A549 (cell line): ENCODE results near the gene SERHL2. TPM values are rescaled to one million over a fixed set of nuclear protein-coding genes. Genes with fewer than 3 reads are reported as not detected.
"Not testable (repeated sequence)": the region's sequence is repeated elsewhere in the genome, so short reads cannot be mapped to it uniquely, and the experiment has no call there.

Experiments
- ATAC-seq, 2 experiments: fragments of 200-7000 bp in 1 of 2; fragments of >200 bp in 1 of 2; cut with Nextera tagmentation in 1 of 2; cut with Tn5 transposase in 1 of 2; 3 replicates each; pipeline versions ENCODE4 v1.8.0 to v1.9.1; 2018 to 2020; ENCODE audit warnings: mild to moderate bottlenecking in 1 of 2, moderate library complexity in 1 of 2
- CTCF ChIA-PET: fragments of 300-600 bp; sonication (Branson Sonifier 250); formaldehyde crosslinking; extraction: SDS; loops from one replicate; lab custom pipeline; 2021; ENCODE audit warnings: antibody characterized with exemption, inconsistent platforms; lab: Yijun Ruan, JAX
- POLR2A ChIA-PET: fragments of 350-600 bp; formaldehyde crosslinking; extraction: SDS; loops from one replicate; lab custom pipeline; 2021; ENCODE audit warnings: antibody characterized with exemption, inconsistent platforms; lab: Yijun Ruan, JAX
- DNase-seq, 2 experiments: peaks; one replicate each; pipeline versions ENCODE4 v3.0.0 to v3.0.0-alpha.2; 2011 to 2016; ENCODE audit warnings: low read depth in 1 of 2, low spot score in 1 of 2
- FAIRE-seq: peaks from 2 replicates; lab custom pipeline; 2011; peaks lifted over from hg19 to GRCh38; lab: Jason Lieb, UNC
- H3K27ac ChIP-seq, 2 experiments: fragments of >200 bp; sonication (Bioruptor Twin); formaldehyde crosslinking; 3 replicates each; pipeline ENCODE4 v1.5.1; 2016 to 2017
- H3K4me1 ChIP-seq: fragments of >200 bp; sonication (Bioruptor Twin); formaldehyde crosslinking; 3 replicates; pipeline ENCODE4 v1.6.1; 2016
- H3K4me2 ChIP-seq: fragments of >200 bp; sonication (Bioruptor Twin); formaldehyde crosslinking; 3 replicates; pipeline ENCODE4 v1.6.1; 2016
- H3K4me3 ChIP-seq: fragments of >200 bp; sonication (Bioruptor Twin); formaldehyde crosslinking; 3 replicates; pipeline ENCODE4 v1.5.1; 2016
- H3K9me3 ChIP-seq: fragments of >200 bp; sonication (Bioruptor Twin); formaldehyde crosslinking; 3 replicates; pipeline ENCODE4 v1.6.1; 2016
- ATOH8 ChIP-seq: fragments of 250-450 bp; sonication (Bioruptor Pico); IDR thresholded peaks from 2 replicates; pipeline ENCODE4 v1.5.0; 2020; ENCODE audit warnings: low read depth, mild to moderate bottlenecking, moderate library complexity
- BCL3 ChIP-seq: fragments of >200 bp; sonication (Bioruptor Twin); formaldehyde crosslinking; IDR thresholded peaks from 3 replicates; pipeline ENCODE4 v1.6.1; 2016
- CBX8 ChIP-seq: fragments of 200-600 bp; sonication (generic); IDR thresholded peaks from 2 replicates; pipeline ENCODE4 v1.6.1; 2016
- CEBPB ChIP-seq, 2 experiments: fragments of >200 bp in 1 of 2; sonication (Bioruptor Twin) in 1 of 2; formaldehyde crosslinking in 1 of 2; IDR thresholded peaks; 2 replicates each; pipeline ENCODE4 v1.6.1; 2012 to 2016
- CHD2 ChIP-seq: fragments of 150-350 bp; IDR thresholded peaks from 2 replicates; pipeline ENCODE4 v1.6.1; 2014; ENCODE audit warnings: low read length; ENCODE audit not compliant: partially characterized antibody
- CHD4 ChIP-seq: fragments of 200-600 bp; sonication (generic); IDR thresholded peaks from 2 replicates; pipeline ENCODE4 v1.6.1; 2016; ENCODE audit warnings: antibody characterized with exemption, mild to moderate bottlenecking, borderline replicate concordance
- CTCF ChIP-seq: fragments of >200 bp; sonication (Bioruptor Twin); formaldehyde crosslinking; IDR thresholded peaks from 3 replicates; pipeline ENCODE4 v1.5.1; 2016
- E2F6 ChIP-seq: IDR thresholded peaks from 2 replicates; pipeline ENCODE4 v1.6.1; 2012; ENCODE audit warnings: low read depth, borderline replicate concordance
- EHMT2 ChIP-seq: fragments of 200-600 bp; sonication (generic); IDR thresholded peaks from 2 replicates; pipeline ENCODE4 v1.6.1; 2016; ENCODE audit warnings: antibody characterized with exemption, low read depth, mild to moderate bottlenecking, moderate library complexity
- ESRRA ChIP-seq: fragments of 150-350 bp; IDR thresholded peaks from 2 replicates; pipeline ENCODE4 v1.6.1; 2014; ENCODE audit warnings: mild to moderate bottlenecking, low read length, borderline replicate concordance
- FOSL2 ChIP-seq, 2 experiments: fragments of 450-650 bp in 1 of 2; fragments of >200 bp in 1 of 2; sonication (Bioruptor Twin) in 1 of 2; formaldehyde crosslinking; IDR thresholded peaks; 2 replicates each; pipeline versions ENCODE4 v1.5.0 to v1.6.1; 2016 to 2020; ENCODE audit warnings: mild to moderate bottlenecking in 1 of 2, moderate library complexity in 1 of 2
- FOXS1 ChIP-seq: fragments of 250-450 bp; sonication (Bioruptor Pico); IDR thresholded peaks from 2 replicates; pipeline ENCODE4 v1.5.0; 2020; ENCODE audit warnings: mild to moderate bottlenecking, moderate library complexity
- GATA3 ChIP-seq: IDR thresholded peaks from 2 replicates; pipeline ENCODE4 v1.6.1; 2012; ENCODE audit warnings: borderline replicate concordance
- HES2 ChIP-seq: fragments of >200 bp; sonication (Bioruptor Twin); formaldehyde crosslinking; IDR thresholded peaks from 2 replicates; pipeline ENCODE4 v1.6.1; 2016
- HEYL ChIP-seq: fragments of 250-450 bp; sonication (Bioruptor Pico); IDR thresholded peaks from 2 replicates; pipeline ENCODE4 v1.8.0; 2021; ENCODE audit warnings: mild to moderate bottlenecking, moderate library complexity
- JUN ChIP-seq, 2 experiments: fragments of >200 bp; sonication (Bioruptor Twin); formaldehyde crosslinking; IDR thresholded peaks; 2 replicates in 1 of 2; 3 replicates in 1 of 2; pipeline ENCODE4 v1.6.1; 2016 to 2017
- JUNB ChIP-seq: fragments of >200 bp; sonication (Bioruptor Twin); formaldehyde crosslinking; IDR thresholded peaks from 2 replicates; pipeline ENCODE4 v1.6.1; 2016
- KDM1A ChIP-seq: fragments of 200-600 bp; sonication (generic); IDR thresholded peaks from 2 replicates; pipeline ENCODE4 v1.6.1; 2016; ENCODE audit warnings: low read depth, mild to moderate bottlenecking
- MAZ ChIP-seq: fragments of 150-350 bp; IDR thresholded peaks from 2 replicates; pipeline ENCODE4 v1.6.1; 2014; ENCODE audit warnings: antibody characterized with exemption, low read depth, low read length, borderline replicate concordance
- MYC ChIP-seq: IDR thresholded peaks from 2 replicates; pipeline ENCODE4 v1.6.1; 2012; ENCODE audit warnings: mild to moderate bottlenecking, inconsistent platforms, low read length, improper control_type of control experiment, borderline replicate concordance
- NFE2L2 ChIP-seq: fragments of 150-350 bp; conservative IDR thresholded peaks from 2 replicates; pipeline ENCODE4 v1.6.1; 2014; ENCODE audit warnings: low read length
- NPAS2 ChIP-seq: fragments of 250-450 bp; sonication (Bioruptor Pico); IDR thresholded peaks from 2 replicates; pipeline ENCODE4 v1.8.0; 2022; ENCODE audit warnings: mild to moderate bottlenecking, moderate library complexity, borderline replicate concordance
- RCOR1 ChIP-seq: fragments of 150-350 bp; IDR thresholded peaks from 2 replicates; pipeline ENCODE4 v1.6.1; 2014; ENCODE audit warnings: antibody characterized with exemption, low read length, low read depth
- RFX5 ChIP-seq: fragments of 450-650 bp; IDR thresholded peaks from 2 replicates; pipeline ENCODE4 v1.7.1; 2014; ENCODE audit warnings: antibody characterized with exemption, mild to moderate bottlenecking, moderate library complexity
- RNF2 ChIP-seq: fragments of 200-600 bp; sonication (generic); IDR thresholded peaks from 2 replicates; pipeline ENCODE4 v1.6.1; 2016; ENCODE audit warnings: low read depth, mild to moderate bottlenecking, antibody characterized with exemption, moderate library complexity, borderline replicate concordance
- SMC3 ChIP-seq: fragments of >200 bp; sonication (Bioruptor Twin); formaldehyde crosslinking; IDR thresholded peaks from 3 replicates; pipeline ENCODE4 v1.6.1; 2018; ENCODE audit warnings: inconsistent platforms
- USF2 ChIP-seq: fragments of 450-650 bp; IDR thresholded peaks from 2 replicates; pipeline ENCODE4 v1.6.1; 2014; ENCODE audit warnings: antibody characterized with exemption
- ZC3H11A ChIP-seq: fragments of 450-650 bp; IDR thresholded peaks from 2 replicates; pipeline ENCODE4 v1.6.1; 2014; ENCODE audit warnings: antibody characterized with exemption, mild to moderate bottlenecking
- ZFP36 ChIP-seq: fragments of 450-650 bp; IDR thresholded peaks from 2 replicates; pipeline ENCODE4 v1.6.1; 2014; ENCODE audit warnings: borderline replicate concordance; ENCODE audit not compliant: partially characterized antibody
- ZNF302 ChIP-seq: fragments of 250-450 bp; sonication (Bioruptor Pico); IDR thresholded peaks from 2 replicates; pipeline ENCODE4 v1.9.0; 2021; ENCODE audit warnings: inconsistent platforms, mild to moderate bottlenecking, moderate library complexity
- WGBS: methylation state at CpG from one replicate; pipeline ENCODE4 v1.1.6; 2017; ENCODE audit errors: missing lambda C conversion rate; 5-methylcytosine and 5-hydroxymethylcytosine counted together
- polyA plus RNA-seq, 4 experiments: library from polyadenylated mRNA; depleted of rRNA in 3 of 4; stranded (reverse); fragments of >200 nt; fragmentation: RNase III in 1 of 4; extraction: RNeasy Plus Mini Kit Qiagen cat#74134 plus additional on column Dnase treatment in 1 of 4; gene quantifications; 2 replicates in 3 of 4; 3 replicates in 1 of 4; pipeline ENCODE4 v1.2.3, GENCODE V29; 2011 to 2017

The SERHL2 gene
- polyA plus RNA-seq, 2 of the 4 experiments (the other 2 are of a cell fraction) = 0.14 to 0.21 TPM

- TF ChIP-seq HEYL (CRISPR knock-in tag) (no peak), NFE2L2 (no peak), JUNB (no peak), JUN (IDR thresholded peaks at IDR 0.05) (peak; percentile 100), CTCF (no peak), USF2 (no peak), NPAS2 (CRISPR knock-in tag) (no peak), E2F6 (no peak), CEBPB (IDR thresholded peaks at IDR 0.05) (0 out of 4 replicates have a peak, but pooled peaks of 1 of the 2 experiments have one; percentile 13), ZNF302 (CRISPR knock-in tag) (no peak), EHMT2 (no peak), HES2 (no peak), ZC3H11A (no peak), CHD4 (no peak), MAZ (peak; percentile 85; the same call in 1 of the 2 replicates), SMC3 (no peak), RFX5 (no peak), CBX8 (no peak), ESRRA (peak; percentile 98), RNF2 (no peak), ATOH8 (CRISPR knock-in tag) (peak; percentile 25; the same call in 1 of the 2 replicates), GATA3 (peak; percentile 77), BCL3 (peak; percentile 100), FOXS1 (CRISPR knock-in tag) (peak; percentile 56; the same call in 1 of the 2 replicates), MYC (no peak), ZFP36 (no peak), RCOR1 (no peak; the same call in 1 of the 2 replicates), FOSL2 (IDR thresholded peaks at IDR 0.05) (no peak), FOSL2 (CRISPR knock-in tag; IDR thresholded peaks at IDR 0.05) (peak; percentile 71; the same call in 1 of the 2 replicates), KDM1A (no peak), CHD2 (no peak)
These were observed 61.5 kb downstream of the SERHL2 start (continued) for GRCh38 chr22:42615092-42615859.

GRCh38 chr22:42615860-42616175 lies 62.1 kb downstream of the SERHL2 start:
- H3K9me3 ChIP-seq, FAIRE-seq, DNase-seq: not testable (repeated sequence)
- ChIA-PET CTCF (interaction anchor here (2.0 kb wide), 1 partner anchor 252 kb away, joined by 7 read pairs; no protein-coding TSS in a partner anchor), POLR2A (interaction anchor here (0.6 to 2.0 kb wide), 9 partner anchors 8 to 399 kb away, joined by 3 to 13 read pairs (median 4); partner anchors contain the start of genes CYB5R3 and PACSIN2)
- Histone ChIP-seq H3K27ac (peak overlapping the region; percentile 91 to 98), H3K4me3 (peak overlapping the region; percentile 43), H3K4me1 (peaks cover 25% of the 10 kb centered on the region), H3K4me2 (peak overlapping the region; percentile 82)
- ATAC-seq = peak; percentile 8 to 33; a peak in 5 of 6 replicates
- WGBS = 17% methylated on average over 13 of the region's 13 CpGs
